ENCODE results near the gene NRN1. TPM values are rescaled to one million over a fixed set of nuclear protein-coding genes. Genes with fewer than 3 reads are reported as not detected.

The NRN1 gene
- total RNA-seq, 2 donors from 2014 or later: 0.44 to 0.57 TPM

DNA sequence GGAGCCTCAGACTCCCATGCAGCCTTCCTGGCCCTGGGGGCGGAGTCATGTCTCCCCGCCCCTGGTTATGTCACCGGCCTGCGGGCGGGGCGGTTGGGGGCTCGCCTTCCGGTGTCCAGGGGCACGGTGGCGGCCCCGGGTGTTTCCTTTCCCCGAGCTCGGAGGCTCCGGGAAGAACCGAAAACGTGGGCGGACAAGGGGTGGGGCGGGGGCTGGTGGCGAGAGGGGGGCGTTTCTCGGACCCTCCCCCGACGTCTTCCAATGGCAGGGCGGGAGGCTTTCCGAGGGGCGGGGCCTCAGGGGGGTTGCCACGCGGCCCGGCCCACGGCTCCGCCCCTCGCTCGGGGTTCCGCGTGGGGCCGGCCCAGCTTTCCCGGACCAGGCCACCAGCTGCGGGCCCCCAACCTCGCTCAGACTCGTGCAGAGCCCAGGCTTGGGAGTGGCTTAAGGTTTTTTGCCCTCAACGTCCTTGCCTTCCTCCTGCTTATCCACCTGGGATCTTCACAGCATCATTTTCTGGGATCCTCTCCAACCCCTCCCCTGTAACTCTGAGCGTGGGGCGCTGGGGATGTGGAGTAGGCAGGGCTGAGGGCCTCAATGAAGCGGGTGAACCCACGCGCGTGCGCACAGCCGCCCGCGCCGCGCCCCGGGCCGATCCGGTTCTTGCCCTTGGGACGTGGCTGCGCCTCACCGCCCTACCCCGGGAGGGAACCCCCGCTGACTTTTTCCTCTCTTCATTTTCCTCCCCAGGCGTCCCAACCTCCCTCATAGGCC, 2.1 kb upstream of the NRN1 start:
- Mint-ChIP-seq H3K4me1 (peaks cover 27% of the 10 kb centered on the region), H3K36me3 (ENCODE audit: low read depth) (no peaks in the 10 kb centered on the region), H3K27ac (peak overlapping the region; percentile 86), H3K9me3 (no peaks in the 10 kb centered on the region), H3K4me3 (peak overlapping the region; percentile 60), H3K27me3 (ENCODE audit: insufficient read depth) (peaks cover 68% of the 10 kb centered on the region)
- Histone ChIP-seq H3K4me3 (ENCODE audit: low read length) (peak overlapping the region; percentile 84), H3K9ac (ENCODE audit: extremely low read depth, low read length, poor library complexity, severe bottlenecking) (peak overlapping the region; percentile 49), H3K9me3 (ENCODE audit: control insufficient read depth, low read length) (no peaks in the 10 kb centered on the region), H3K27me3 (ENCODE audit: control insufficient read depth, insufficient read depth, low read length, poor library complexity, severe bottlenecking) (peaks cover 91% of the 10 kb centered on the region), H3K4me1 (ENCODE audit: control insufficient read depth, insufficient read depth, low read length) (no peaks in the 10 kb centered on the region), H3K36me3 (ENCODE audit: control insufficient read depth, insufficient read depth, low read length) (no peaks in the 10 kb centered on the region), H3K27ac (ENCODE audit: low read depth, low read length) (no peak overlapping the region)
- TF ChIP-seq, protein P1, sequence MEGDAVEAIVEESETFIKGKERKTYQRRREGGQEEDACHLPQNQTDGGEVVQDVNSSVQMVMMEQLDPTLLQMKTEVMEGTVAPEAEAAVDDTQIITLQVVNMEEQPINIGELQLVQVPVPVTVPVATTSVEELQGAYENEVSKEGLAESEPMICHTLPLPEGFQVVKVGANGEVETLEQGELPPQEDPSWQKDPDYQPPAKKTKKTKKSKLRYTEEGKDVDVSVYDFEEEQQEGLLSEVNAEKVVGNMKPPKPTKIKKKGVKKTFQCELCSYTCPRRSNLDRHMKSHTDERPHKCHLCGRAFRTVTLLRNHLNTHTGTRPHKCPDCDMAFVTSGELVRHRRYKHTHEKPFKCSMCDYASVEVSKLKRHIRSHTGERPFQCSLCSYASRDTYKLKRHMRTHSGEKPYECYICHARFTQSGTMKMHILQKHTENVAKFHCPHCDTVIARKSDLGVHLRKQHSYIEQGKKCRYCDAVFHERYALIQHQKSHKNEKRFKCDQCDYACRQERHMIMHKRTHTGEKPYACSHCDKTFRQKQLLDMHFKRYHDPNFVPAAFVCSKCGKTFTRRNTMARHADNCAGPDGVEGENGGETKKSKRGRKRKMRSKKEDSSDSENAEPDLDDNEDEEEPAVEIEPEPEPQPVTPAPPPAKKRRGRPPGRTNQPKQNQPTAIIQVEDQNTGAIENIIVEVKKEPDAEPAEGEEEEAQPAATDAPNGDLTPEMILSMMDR (conservative IDR thresholded peaks at IDR 0.05): no peak
- 0 to 2% methylated on average over 15 to 61 of the region's 62 CpGs for WGBS, 2 experiments (ENCODE audit: insufficient coverage in 1 of 2, insufficient read length in 1 of 2)
- peak; percentile 93 for DNase-seq

DNA sequence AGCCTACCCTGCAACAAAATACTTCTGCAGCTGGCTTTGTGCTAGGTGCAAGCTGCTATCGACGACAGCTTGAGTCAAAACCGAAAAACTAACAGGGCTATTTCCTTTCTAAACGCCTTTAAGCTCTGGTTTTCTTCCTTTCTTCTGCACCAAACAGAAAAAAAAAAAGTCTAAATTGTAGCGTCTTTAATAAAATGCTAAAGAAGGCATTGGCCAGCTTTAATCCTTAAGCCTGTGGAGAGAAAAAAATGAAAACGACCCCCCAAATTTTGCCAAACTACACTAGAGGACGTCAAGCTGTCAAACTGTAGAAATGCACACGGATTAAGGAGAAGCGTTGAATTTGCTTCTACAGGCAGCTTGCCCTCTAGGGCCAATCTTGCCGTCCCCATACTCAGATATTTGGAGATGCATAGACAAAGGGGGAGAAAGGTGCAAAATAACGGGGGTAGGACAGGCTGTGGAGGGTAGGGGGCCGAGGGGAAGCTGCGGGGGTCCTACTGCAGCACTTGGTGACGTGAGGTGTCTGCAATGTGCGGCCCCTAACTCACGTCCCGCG, 1.4 kb upstream of the NRN1 start:
- Histone ChIP-seq H3K36me3 (ENCODE audit: control insufficient read depth, insufficient read depth, low read length) (no peaks in the 10 kb centered on the region), H3K4me1 (ENCODE audit: control insufficient read depth, insufficient read depth, low read length) (peaks cover 4% of the 10 kb centered on the region), H3K27ac (ENCODE audit: low read depth, low read length) (no peak overlapping the region), H3K9ac (ENCODE audit: extremely low read depth, low read length, poor library complexity, severe bottlenecking) (peak overlapping the region; percentile 49), H3K9me3 (ENCODE audit: control insufficient read depth, low read length) (no peaks in the 10 kb centered on the region), H3K27me3 (ENCODE audit: control insufficient read depth, insufficient read depth, low read length, poor library complexity, severe bottlenecking) (peaks cover 91% of the 10 kb centered on the region), H3K4me3 (ENCODE audit: low read length) (peak overlapping the region; percentile 84)
- H3K4me1 Mint-ChIP-seq: peaks cover 29% of the 10 kb centered on the region
- no peak for DNase-seq
- peak overlapping the region; percentile 60 for H3K4me3 Mint-ChIP-seq
- peak overlapping the region; percentile 86 for H3K27ac Mint-ChIP-seq
- TF ChIP-seq, protein P1 (conservative IDR thresholded peaks at IDR 0.05): no peak
- H3K27me3 Mint-ChIP-seq (ENCODE audit: insufficient read depth): peaks cover 75% of the 10 kb centered on the region
- H3K36me3 Mint-ChIP-seq (ENCODE audit: low read depth): no peaks in the 10 kb centered on the region
- H3K9me3 Mint-ChIP-seq: no peaks in the 10 kb centered on the region
- WGBS, 2 experiments (ENCODE audit: insufficient coverage in 1 of 2, insufficient read length in 1 of 2): 0 to 1% methylated on average over 11 to 18 of the region's 18 CpGs

DNA sequence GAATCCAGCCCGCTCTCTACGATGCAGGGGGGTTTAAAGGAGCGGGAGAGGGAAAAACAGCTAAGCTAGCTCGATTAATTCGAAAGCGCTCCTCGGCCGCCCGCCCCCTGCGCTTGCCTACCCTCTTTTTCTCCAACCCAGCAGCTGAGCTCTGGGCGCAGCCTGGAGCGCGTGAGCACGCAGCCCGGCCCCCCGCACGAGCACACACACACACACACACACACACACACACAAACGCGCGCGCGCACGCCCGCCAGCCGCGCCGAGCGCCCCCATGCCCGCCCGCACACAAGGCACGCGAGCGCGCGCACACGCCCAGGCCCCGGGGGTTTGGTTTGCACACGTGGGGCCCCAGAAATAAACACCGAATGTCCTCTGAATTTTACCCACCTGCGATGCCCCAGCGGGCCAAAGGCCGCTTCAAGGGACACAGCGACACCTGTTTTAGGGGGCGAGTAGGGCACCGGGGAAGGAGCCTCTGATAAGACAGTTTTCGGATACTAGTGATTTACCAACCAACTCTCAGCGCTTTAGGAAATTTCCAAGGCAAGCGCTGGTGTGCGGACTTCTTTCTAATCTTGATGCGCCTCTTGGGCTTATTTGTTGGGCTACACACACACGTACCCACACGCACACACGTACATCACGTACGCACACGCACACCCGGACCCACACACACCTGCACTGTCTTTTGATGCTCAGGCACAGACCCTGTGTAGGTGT, 802 bp upstream of the NRN1 start:
- Mint-ChIP-seq H3K4me1 (peaks cover 35% of the 10 kb centered on the region), H3K9me3 (no peaks in the 10 kb centered on the region), H3K27ac (no peak overlapping the region), H3K27me3 (ENCODE audit: insufficient read depth) (peaks cover 81% of the 10 kb centered on the region), H3K4me3 (peak overlapping the region; percentile 60), H3K36me3 (ENCODE audit: low read depth) (no peaks in the 10 kb centered on the region)
- no peak overlapping the region for H3K9ac ChIP-seq (ENCODE audit: extremely low read depth, low read length, poor library complexity, severe bottlenecking)
- WGBS, 2 experiments (ENCODE audit: insufficient coverage in 1 of 2, insufficient read length in 1 of 2): 0% methylated on average over 7 to 57 of the region's 57 CpGs
- peaks cover 92% of the 10 kb centered on the region for H3K27me3 ChIP-seq (ENCODE audit: control insufficient read depth, insufficient read depth, low read length, poor library complexity, severe bottlenecking)
- peak overlapping the region; percentile 84 for H3K4me3 ChIP-seq (ENCODE audit: low read length)
- no peaks in the 10 kb centered on the region for H3K9me3 ChIP-seq (ENCODE audit: control insufficient read depth, low read length)
- peaks cover 6% of the 10 kb centered on the region for H3K4me1 ChIP-seq (ENCODE audit: control insufficient read depth, insufficient read depth, low read length)
- no peak overlapping the region for H3K27ac ChIP-seq (ENCODE audit: low read depth, low read length)
- peak; percentile 89 for DNase-seq
- no peaks in the 10 kb centered on the region for H3K36me3 ChIP-seq (ENCODE audit: control insufficient read depth, insufficient read depth, low read length)
- TF ChIP-seq, protein P1 (conservative IDR thresholded peaks at IDR 0.05): peak; percentile 71
